Activated naive CD8-positive, alpha-beta T cell treated with anti-CD3 and anti-CD28 coated beads, Interleukin-2, amount 50 U/mL, for 16 hours (primary cell): ENCODE data around the gene CA9.

ENCODE experiments used
- DNase-seq: peaks from one replicate; pipeline ENCODE4 v3.0.0-alpha.2; 2020; ENCODE audit warnings: low read depth, low spot score

Gene CA9

GRCh38 chr9:35716230-35716629 lies 42.5 kb downstream of the CA9 start:
- no peak for DNase-seq

GRCh38 chr9:35717132-35717870 lies 43.6 kb downstream of the CA9 start:
- no peak for DNase-seq

GRCh38 chr9:35718721-35719511 lies 45.2 kb downstream of the CA9 start:
- DNase-seq, result no peak

- DNase-seq, result no peak
These were observed 45.8 kb downstream of the CA9 start for GRCh38 chr9:35719546-35719945.

GRCh38 chr9:35723426-35723825 lies 49.7 kb downstream of the CA9 start:
- no peak for DNase-seq

GRCh38 chr9:35723908-35724307 lies 50.2 kb downstream of the CA9 start:
- DNase-seq, result no peak

GRCh38 chr9:35725362-35725761 lies 51.6 kb downstream of the CA9 start:
- DNase-seq, result no peak

GRCh38 chr9:35726931-35727330 lies 53.2 kb downstream of the CA9 start:
- DNase-seq, result no peak

GRCh38 chr9:35727676-35728040 lies 53.9 kb downstream of the CA9 start:
- DNase-seq, result no peak

- no peak for DNase-seq
These were observed 54.6 kb downstream of the CA9 start for GRCh38 chr9:35728041-35728971.

GRCh38 chr9:35729101-35729500 lies 55.4 kb downstream of the CA9 start:
- DNase-seq, result no peak

- DNase-seq, result no peak
These were observed 56.2 kb downstream of the CA9 start for GRCh38 chr9:35729700-35730485.

GRCh38 chr9:35730486-35730854 lies 56.7 kb downstream of the CA9 start:
- no peak for DNase-seq
